GM21423 (cell line): Measurements from ENCODE around the gene UBE2E2.
"Not testable (repeated sequence)": the region's sequence is repeated elsewhere in the genome, so short reads cannot be mapped to it uniquely, and the experiment has no call there.

Source experiments
- ATAC-seq: cut with Tn5 transposase; IDR thresholded peaks from one replicate; pipeline ENCODE4 v1.9.1; 2021; ENCODE audit warnings: mild to moderate bottlenecking, moderate library complexity; ENCODE audit not compliant: unreplicated experiment

The UBE2E2 gene

GRCh38 chr3:23602971-23603370 lies 399.8 kb downstream of the UBE2E2 start:
- no peak for ATAC-seq

- no peak for ATAC-seq
Observed at GRCh38 chr3:23607184-23607847, 404.2 kb downstream of the UBE2E2 start.

GRCh38 chr3:23608650-23609049 lies 405.5 kb downstream of the UBE2E2 start:
- no peak for ATAC-seq

- no peak for ATAC-seq
Observed at GRCh38 chr3:23611737-23612295, 408.7 kb downstream of the UBE2E2 start.

- ATAC-seq = no peak
Observed at GRCh38 chr3:23612296-23612891, 409.3 kb downstream of the UBE2E2 start.

GRCh38 chr3:23615068-23615467 lies 411.9 kb downstream of the UBE2E2 start:
- no peak for ATAC-seq

- not testable (repeated sequence) for ATAC-seq
Observed at GRCh38 chr3:23618475-23618874, 415.3 kb downstream of the UBE2E2 start.

GRCh38 chr3:23619705-23620637 lies 416.8 kb downstream of the UBE2E2 start:
- no peak for ATAC-seq

GRCh38 chr3:23620638-23621015 lies 417.5 kb downstream of the UBE2E2 start:
- no peak for ATAC-seq

GRCh38 chr3:23623844-23624243 lies 420.7 kb downstream of the UBE2E2 start:
- ATAC-seq = no peak

GRCh38 chr3:23624305-23624704 lies 421.2 kb downstream of the UBE2E2 start:
- no peak for ATAC-seq

GRCh38 chr3:23626442-23626841 lies 423.3 kb downstream of the UBE2E2 start:
- no peak for ATAC-seq

- no peak for ATAC-seq
Observed at GRCh38 chr3:23629181-23629894, 426.2 kb downstream of the UBE2E2 start.

- ATAC-seq = no peak
Observed at GRCh38 chr3:23633261-23633960, 430.3 kb downstream of the UBE2E2 start.

GRCh38 chr3:23637339-23637738 lies 434.2 kb downstream of the UBE2E2 start:
- ATAC-seq = no peak

- no peak for ATAC-seq
Observed at GRCh38 chr3:23640471-23641146, 437.5 kb downstream of the UBE2E2 start.
